ENCODE measurements around the gene AMER2. TPM values are rescaled to one million over a fixed set of nuclear protein-coding genes. Genes with fewer than 3 reads are reported as not detected.

The AMER2 gene
- total RNA-seq, 2 experiments from 2014 or later: not detected

- H3K9me3 ChIP-seq (ENCODE audit: low read length): no peaks in the 10 kb centered on the region
- no peaks in the 10 kb centered on the region for H4K20me1 ChIP-seq (ENCODE audit: insufficient read depth, low read length)
- H3K4me2 ChIP-seq (ENCODE audit: low read length): peak overlapping the region; percentile 58
- no TSS peak for BruUV-seq (replicated peaks)
- peaks cover 31% of the 10 kb centered on the region for H3K4me1 ChIP-seq (ENCODE audit: insufficient read depth, low read length, poor library complexity, severe bottlenecking)
- peak; percentile 21 for DNase-seq (ENCODE audit: low spot score)
- intact Hi-C loops (cut with micrococcal nuclease; ENCODE audit: unreplicated experiment): no loop called here
- peak overlapping the region; percentile 25 for H3K4me3 ChIP-seq (ENCODE audit: low read depth, low read length, poor library complexity, severe bottlenecking)
- peak overlapping the region; percentile 66 for H2AFZ ChIP-seq (ENCODE audit: low read length)
- no peaks in the 10 kb centered on the region for H3K9me2 ChIP-seq (ENCODE audit: insufficient read depth, low read length)
- CTCF ChIA-PET (ENCODE audit: unreplicated experiment): no interaction called here
- no peak for TF ChIP-seq CTCF (conservative IDR thresholded peaks at IDR 0.05; ENCODE audit: low read length)
- no peak for TF ChIP-seq EZH2phosphoT487 (IDR thresholded peaks at IDR 0.05; ENCODE audit: borderline replicate concordance, low read depth, low read length)
- H3K27ac ChIP-seq (ENCODE audit: low read depth, low read length, poor library complexity, severe bottlenecking): peak overlapping the region; percentile 77
- H3K79me2 ChIP-seq (ENCODE audit: insufficient read depth, low read depth, low read length): no peaks in the 10 kb centered on the region
- POLR2A ChIA-PET: interaction anchor here (0.6 to 2.5 kb wide), 5 partner anchors 13 to 292 kb away, joined by 3 to 8 read pairs (median 3); no protein-coding TSS in a partner anchor
- no peaks in the 10 kb centered on the region; the same call in 1 of the 2 replicates for H3K36me3 ChIP-seq (ENCODE audit: insufficient read depth, low read length)
These were observed 8.0 kb upstream of the AMER2 start for GRCh38 chr13:25179832-25180774.

GRCh38 chr13:25179011-25179410 lies 6.9 kb upstream of the AMER2 start:
- TF ChIP-seq CTCF (conservative IDR thresholded peaks at IDR 0.05; ENCODE audit: low read length): no peak
- no peak for TF ChIP-seq EZH2phosphoT487 (IDR thresholded peaks at IDR 0.05; ENCODE audit: borderline replicate concordance, low read depth, low read length)
- no peaks in the 10 kb centered on the region; the same call in 1 of the 2 replicates for H3K36me3 ChIP-seq (ENCODE audit: insufficient read depth, low read length)

More at GRCh38 chr13:25179011-25179410, 6.9 kb upstream of the AMER2 start:
- H3K9me3 ChIP-seq (ENCODE audit: low read length): no peaks in the 10 kb centered on the region
- H2AFZ ChIP-seq (ENCODE audit: low read length): no peak overlapping the region
- H3K4me1 ChIP-seq (ENCODE audit: insufficient read depth, low read length, poor library complexity, severe bottlenecking): peaks cover 31% of the 10 kb centered on the region
- POLR2A ChIA-PET: interaction anchor here (0.5 to 2.5 kb wide), 2 partner anchors 14 to 294 kb away, joined by 5 to 8 read pairs; no protein-coding TSS in a partner anchor
- no TSS peak for BruUV-seq (replicated peaks)
- no peak overlapping the region for H3K4me2 ChIP-seq (ENCODE audit: low read length)
- H3K9me2 ChIP-seq (ENCODE audit: insufficient read depth, low read length): no peaks in the 10 kb centered on the region
- no peaks in the 10 kb centered on the region for H4K20me1 ChIP-seq (ENCODE audit: insufficient read depth, low read length)
- no peak overlapping the region for H3K27ac ChIP-seq (ENCODE audit: low read depth, low read length, poor library complexity, severe bottlenecking)
- CTCF ChIA-PET (ENCODE audit: unreplicated experiment): no interaction called here
- no peak overlapping the region for H3K4me3 ChIP-seq (ENCODE audit: low read depth, low read length, poor library complexity, severe bottlenecking)
- intact Hi-C loops (cut with micrococcal nuclease; ENCODE audit: unreplicated experiment): no loop called here
- H3K79me2 ChIP-seq (ENCODE audit: insufficient read depth, low read depth, low read length): no peaks in the 10 kb centered on the region
- peak; percentile 6 for DNase-seq (ENCODE audit: low spot score)
